GM18907 (cell line): ENCODE data around the gene ALDH1A2.

Source experiments
- ATAC-seq: cut with Tn5 transposase; IDR thresholded peaks from one replicate; pipeline ENCODE4 v1.9.1; 2021; ENCODE audit warnings: mild to moderate bottlenecking, moderate library complexity; ENCODE audit not compliant: unreplicated experiment

Gene ALDH1A2

DNA sequence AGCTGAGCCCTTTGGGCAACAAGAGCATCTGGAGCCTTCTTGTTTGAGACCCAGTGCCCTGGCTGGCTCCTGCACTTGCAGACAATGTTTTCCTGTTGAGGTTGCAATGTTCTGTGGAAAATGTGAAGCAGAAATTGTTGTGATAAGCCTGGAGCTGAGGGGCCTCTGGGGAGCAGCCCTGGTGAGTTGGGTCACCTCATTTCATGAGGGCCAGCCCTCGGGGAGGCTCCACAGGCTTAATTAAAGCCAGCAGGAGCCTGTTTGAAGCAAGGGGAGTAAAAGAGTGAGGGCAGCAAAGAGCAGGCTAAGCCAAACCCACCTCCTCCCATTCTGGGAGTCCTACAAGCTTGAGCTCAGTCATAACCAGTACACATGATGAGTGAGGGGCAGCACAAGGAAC is 154.3 kb downstream of the ALDH1A2 start:
- no peak for ATAC-seq

GRCh38 chr15:57910672-57911071 is 154.8 kb downstream of the ALDH1A2 start:
- no peak for ATAC-seq

DNA sequence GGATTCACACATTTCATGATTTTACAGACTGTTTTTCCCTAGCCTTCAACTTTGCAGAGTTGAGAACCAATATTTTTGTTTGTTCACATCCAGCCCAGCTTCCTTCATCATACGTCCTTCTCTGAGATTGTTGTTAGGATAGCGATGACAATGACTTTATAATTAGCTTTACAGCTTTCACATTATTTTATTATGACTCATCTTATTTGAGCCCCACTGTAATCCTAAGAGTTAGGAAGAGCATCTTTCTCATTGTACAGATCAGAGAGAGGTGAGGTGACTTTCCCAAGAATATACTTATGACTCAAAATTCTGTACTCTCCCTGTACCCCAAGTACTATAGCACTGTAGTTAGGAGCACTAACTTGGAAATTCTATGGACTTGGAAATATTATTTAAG is 156.1 kb downstream of the ALDH1A2 start:
- ATAC-seq, result no peak

- no peak for ATAC-seq
Observed at GRCh38 chr15:57903626-57904025, 161.9 kb downstream of the ALDH1A2 start.
